Measurements from ENCODE around the gene UBTD2.
"Not testable (repeated sequence)": the region's sequence is repeated elsewhere in the genome, so short reads cannot be mapped to it uniquely, and the experiment has no call there.

UBTD2 gene, protein sequence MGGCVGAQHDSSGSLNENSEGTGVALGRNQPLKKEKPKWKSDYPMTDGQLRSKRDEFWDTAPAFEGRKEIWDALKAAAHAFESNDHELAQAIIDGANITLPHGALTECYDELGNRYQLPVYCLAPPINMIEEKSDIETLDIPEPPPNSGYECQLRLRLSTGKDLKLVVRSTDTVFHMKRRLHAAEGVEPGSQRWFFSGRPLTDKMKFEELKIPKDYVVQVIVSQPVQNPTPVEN

DNA sequence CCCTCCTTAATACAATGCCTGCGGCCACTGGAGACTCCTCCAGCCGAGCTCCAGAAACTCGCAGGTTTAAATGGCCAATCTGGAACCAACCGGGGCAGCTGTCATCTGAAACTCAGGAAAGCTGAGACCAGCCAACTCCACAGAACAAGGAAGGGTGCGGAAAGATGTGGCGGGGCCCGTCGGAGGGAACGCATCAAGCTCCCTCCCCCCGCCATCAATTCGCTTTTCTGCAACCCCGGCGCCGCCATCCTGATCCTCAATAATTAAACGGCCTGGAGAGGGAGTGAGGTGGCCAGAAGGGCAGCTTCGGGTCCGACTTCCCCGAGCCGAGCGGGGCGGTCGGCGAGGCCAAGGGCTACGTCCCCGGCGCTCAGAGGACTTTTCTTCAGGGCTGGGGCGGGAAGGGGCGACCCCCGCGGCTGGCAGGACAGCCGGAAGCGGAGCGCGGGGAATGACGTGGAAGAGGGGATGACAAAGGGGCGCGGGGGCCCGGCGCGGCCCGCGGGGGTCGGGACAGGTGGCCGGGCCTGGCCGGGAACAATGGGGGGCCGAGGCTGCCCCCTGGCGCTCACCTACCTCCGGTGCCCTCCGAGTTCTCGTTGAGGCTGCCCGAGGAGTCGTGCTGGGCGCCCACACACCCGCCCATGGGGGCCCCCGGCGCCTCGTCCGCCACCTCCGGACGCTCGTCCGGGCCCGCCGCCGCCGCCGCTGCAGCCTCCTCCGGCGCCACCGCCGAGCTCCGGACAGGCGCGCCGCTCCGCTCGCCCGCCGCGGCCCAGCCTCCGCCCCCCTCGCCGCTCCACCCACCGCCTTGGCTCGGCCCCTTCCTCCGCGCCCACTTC, at the start of gene UBTD2:
TSS of gene UBTD2 (minus strand) at position 745 of the 842 bp plus-strand sequence. CDS start at position 646, 99 bp downstream.
- peak within 1 kb of the TSS; percentile 65 for H3K4me3 ChIP-seq (ENCODE audit: low read length)
- 0 out of 2 replicates have a peak, but pooled peaks cover 1% of the 10 kb centered on the region for H3K4me1 ChIP-seq (ENCODE audit: control insufficient read depth, insufficient read depth, low read length)
- no peak for DNase-seq (ENCODE audit: low read depth, low spot score)
- no peaks in the 10 kb centered on the region for H3K9me3 ChIP-seq (ENCODE audit: control insufficient read depth, insufficient read depth, low read length)
- no peaks in the 10 kb centered on the region for H3K36me3 ChIP-seq (ENCODE audit: control insufficient read depth, insufficient read depth, low read length)
- WGBS (ENCODE audit: insufficient coverage, insufficient read length), result no CpG with 5 or more reads among the region's 87 CpGs
- H3K27ac ChIP-seq (ENCODE audit: low read length), result no peak within 1 kb of the TSS
- H3K27me3 ChIP-seq (ENCODE audit: control insufficient read depth, insufficient read depth, low read length), result no peaks in the 10 kb centered on the region

DNA sequence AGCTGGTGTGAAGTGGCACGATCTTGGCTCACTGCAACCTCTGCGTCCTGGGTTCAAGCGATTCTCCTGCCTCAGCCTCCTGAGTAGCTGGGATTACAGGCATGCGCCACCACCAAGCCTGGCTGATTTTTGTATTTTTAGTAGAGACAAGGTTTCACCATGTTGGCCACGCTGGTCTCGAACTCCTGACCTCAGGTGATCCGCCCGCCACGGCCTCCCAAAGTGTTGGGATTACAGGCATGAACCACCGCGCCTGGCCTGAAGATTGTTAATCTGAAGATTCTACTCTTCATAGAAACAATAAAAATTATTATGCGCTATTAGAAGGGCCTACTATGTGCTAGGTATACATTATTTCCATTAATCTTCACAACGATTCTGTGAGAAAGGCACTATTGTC, 43.3 kb upstream of the UBTD2 start:
- H3K27me3 ChIP-seq (ENCODE audit: control insufficient read depth, insufficient read depth, low read length); DNase-seq (ENCODE audit: low read depth, low spot score); H3K4me3 ChIP-seq (ENCODE audit: low read length); H3K36me3 ChIP-seq (ENCODE audit: control insufficient read depth, insufficient read depth, low read length); H3K27ac ChIP-seq (ENCODE audit: low read length); H3K9me3 ChIP-seq (ENCODE audit: control insufficient read depth, insufficient read depth, low read length); H3K4me1 ChIP-seq (ENCODE audit: control insufficient read depth, insufficient read depth, low read length): not testable (repeated sequence)
- WGBS (ENCODE audit: insufficient coverage, insufficient read length), result no CpG with 5 or more reads among the region's 13 CpGs

DNA sequence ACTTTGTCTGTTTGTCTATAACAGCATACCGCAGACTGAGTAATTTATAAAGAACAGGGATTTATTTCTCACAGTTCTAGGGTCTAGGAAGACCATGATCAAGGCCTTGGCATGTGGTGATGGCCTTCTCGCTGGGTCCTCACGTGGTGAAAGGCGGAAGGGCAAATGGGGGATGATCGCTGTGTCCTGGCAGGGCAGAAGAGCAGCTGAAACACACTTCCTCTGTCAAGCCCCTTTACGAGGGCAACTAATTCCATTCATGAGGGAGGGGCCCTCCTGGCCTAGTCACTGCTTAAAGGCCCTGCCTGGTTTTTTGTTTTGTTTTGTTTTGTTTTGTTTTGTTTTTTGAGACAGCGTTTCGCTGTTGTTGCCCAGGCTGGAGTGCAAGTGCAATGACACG, 41.9 kb upstream of the UBTD2 start:
- no peak for DNase-seq (ENCODE audit: low read depth, low spot score)
- Histone ChIP-seq H3K36me3 (ENCODE audit: control insufficient read depth, insufficient read depth, low read length) (no peaks in the 10 kb centered on the region), H3K4me1 (ENCODE audit: control insufficient read depth, insufficient read depth, low read length) (no peaks in the 10 kb centered on the region), H3K27me3 (ENCODE audit: control insufficient read depth, insufficient read depth, low read length) (no peaks in the 10 kb centered on the region), H3K4me3 (ENCODE audit: low read length) (no peak overlapping the region), H3K27ac (ENCODE audit: low read length) (no peak overlapping the region), H3K9me3 (ENCODE audit: control insufficient read depth, insufficient read depth, low read length) (no peaks in the 10 kb centered on the region)
- no CpG with 5 or more reads among the region's 9 CpGs for WGBS (ENCODE audit: insufficient coverage, insufficient read length)

DNA sequence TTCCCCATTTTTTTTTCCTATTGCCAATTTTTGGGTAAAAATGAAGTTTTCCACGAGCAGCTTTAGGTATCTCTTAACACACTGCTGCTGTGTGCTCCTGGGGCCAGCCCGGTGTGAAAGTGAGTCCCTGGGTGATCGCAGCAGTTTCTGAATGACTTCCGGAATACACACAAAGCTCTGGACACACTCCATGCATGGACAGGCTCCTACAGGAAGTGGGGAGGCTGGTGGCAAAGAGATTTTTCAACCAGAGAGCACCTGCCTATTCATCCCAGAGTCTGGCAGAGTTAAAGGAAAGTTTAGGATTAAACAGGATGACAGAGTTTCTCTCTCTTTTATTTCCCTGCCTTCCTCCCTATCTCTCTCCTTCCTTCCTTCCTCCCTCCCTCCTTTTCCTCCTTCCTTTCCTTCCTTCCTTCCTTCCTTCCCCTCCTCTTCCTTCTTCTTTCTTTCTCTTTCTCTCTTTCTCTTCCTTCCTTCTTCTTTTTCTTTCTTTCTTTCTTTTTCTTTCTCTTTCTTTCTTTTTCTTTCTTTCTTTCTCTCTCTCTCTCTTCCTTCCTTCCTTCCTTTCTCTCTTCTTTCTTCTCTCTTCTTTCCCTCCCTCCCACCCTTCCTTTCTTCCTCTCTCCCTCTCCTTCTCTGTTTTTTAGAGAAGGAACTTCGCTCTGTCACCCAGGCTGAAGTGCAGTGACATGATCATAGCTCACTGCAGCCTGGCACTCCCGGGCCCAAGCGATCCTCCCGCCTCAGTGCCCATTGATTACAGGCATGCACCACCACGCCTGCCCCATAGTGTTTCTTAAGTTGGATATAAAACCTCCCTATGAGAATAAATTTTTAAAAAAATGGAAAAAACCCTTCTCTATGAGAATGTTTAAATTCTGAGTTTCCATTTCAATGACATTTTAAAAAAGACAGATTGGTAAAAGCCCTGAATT, 38.7 kb upstream of the UBTD2 start:
- H3K27me3 ChIP-seq (ENCODE audit: control insufficient read depth, insufficient read depth, low read length), result no peaks in the 10 kb centered on the region
- no peaks in the 10 kb centered on the region for H3K36me3 ChIP-seq (ENCODE audit: control insufficient read depth, insufficient read depth, low read length)
- H3K4me3 ChIP-seq (ENCODE audit: low read length), result no peak overlapping the region
- WGBS (ENCODE audit: insufficient coverage, insufficient read length), result no CpG with 5 or more reads among the region's 9 CpGs
- no peaks in the 10 kb centered on the region for H3K9me3 ChIP-seq (ENCODE audit: control insufficient read depth, insufficient read depth, low read length)
- no peaks in the 10 kb centered on the region for H3K4me1 ChIP-seq (ENCODE audit: control insufficient read depth, insufficient read depth, low read length)
- H3K27ac ChIP-seq (ENCODE audit: low read length), result no peak overlapping the region
- DNase-seq (ENCODE audit: low read depth, low spot score), result no peak

DNA sequence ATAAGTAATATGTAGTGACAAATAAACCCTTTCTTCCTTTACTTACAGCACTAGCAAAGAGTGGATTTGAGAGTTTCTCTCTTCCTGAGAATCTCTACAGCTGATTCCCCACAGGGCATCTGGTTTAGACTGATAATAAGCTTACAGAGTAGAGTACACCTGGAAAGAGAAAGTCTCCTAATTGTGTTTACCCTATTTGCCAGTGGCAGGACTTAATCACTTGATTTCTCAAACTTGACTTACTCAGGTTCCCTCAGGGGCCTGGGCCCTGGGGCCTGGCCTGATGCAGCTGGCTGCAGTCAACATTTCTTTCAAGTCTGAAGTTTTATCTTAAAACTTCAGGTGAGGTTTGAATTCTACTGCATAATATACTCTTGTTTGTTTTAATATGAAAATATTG, 38.0 kb upstream of the UBTD2 start:
- H3K4me3 ChIP-seq (ENCODE audit: low read length), result no peak overlapping the region
- no peaks in the 10 kb centered on the region for H3K36me3 ChIP-seq (ENCODE audit: control insufficient read depth, insufficient read depth, low read length)
- no peaks in the 10 kb centered on the region for H3K9me3 ChIP-seq (ENCODE audit: control insufficient read depth, insufficient read depth, low read length)
- no peak overlapping the region for H3K27ac ChIP-seq (ENCODE audit: low read length)
- no peaks in the 10 kb centered on the region for H3K4me1 ChIP-seq (ENCODE audit: control insufficient read depth, insufficient read depth, low read length)
- no peaks in the 10 kb centered on the region for H3K27me3 ChIP-seq (ENCODE audit: control insufficient read depth, insufficient read depth, low read length)
- no peak for DNase-seq (ENCODE audit: low read depth, low spot score)

DNA sequence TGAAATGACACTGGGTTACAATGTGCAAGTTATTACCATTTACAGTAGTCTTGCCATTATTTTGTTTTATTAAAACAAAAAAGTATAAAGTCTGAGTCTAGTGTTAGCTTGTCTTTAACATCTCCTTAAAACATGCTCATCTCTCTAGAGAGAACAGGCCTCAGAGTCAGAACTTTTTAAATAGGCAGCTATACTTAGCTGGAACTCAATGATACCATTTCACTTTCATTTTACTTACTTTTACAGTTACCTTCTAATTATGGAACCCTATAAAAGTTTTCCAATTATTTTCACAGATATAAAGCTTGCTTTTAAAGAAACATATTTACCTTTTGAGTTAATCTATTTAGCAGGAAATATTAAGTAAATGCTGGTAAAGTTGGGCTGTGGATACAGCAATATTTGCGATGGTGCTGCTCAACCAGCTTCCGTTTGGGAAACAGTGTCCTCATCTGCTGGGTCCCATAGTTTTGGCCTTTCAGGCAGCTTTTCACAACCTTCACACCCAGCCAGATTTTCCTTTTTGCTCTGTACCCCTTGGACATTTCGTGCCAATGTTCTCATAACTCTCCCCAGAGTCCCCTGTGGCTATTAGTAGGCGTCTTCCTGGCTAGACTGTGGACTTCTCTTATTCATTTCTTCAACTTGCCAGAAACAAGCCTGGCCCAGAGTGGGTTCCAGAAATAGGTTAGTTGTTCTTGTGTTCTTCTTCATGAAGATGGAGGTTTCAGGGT, 36.3 kb upstream of the UBTD2 start:
- no peak overlapping the region for H3K4me3 ChIP-seq (ENCODE audit: low read length)
- DNase-seq (ENCODE audit: low read depth, low spot score), result no peak
- H3K27me3 ChIP-seq (ENCODE audit: control insufficient read depth, insufficient read depth, low read length), result no peaks in the 10 kb centered on the region
- no CpG with 5 or more reads among the region's 4 CpGs for WGBS (ENCODE audit: insufficient coverage, insufficient read length)
- H3K9me3 ChIP-seq (ENCODE audit: control insufficient read depth, insufficient read depth, low read length), result no peaks in the 10 kb centered on the region
- no peak overlapping the region for H3K27ac ChIP-seq (ENCODE audit: low read length)
- no peaks in the 10 kb centered on the region for H3K4me1 ChIP-seq (ENCODE audit: control insufficient read depth, insufficient read depth, low read length)
- no peaks in the 10 kb centered on the region for H3K36me3 ChIP-seq (ENCODE audit: control insufficient read depth, insufficient read depth, low read length)

DNA sequence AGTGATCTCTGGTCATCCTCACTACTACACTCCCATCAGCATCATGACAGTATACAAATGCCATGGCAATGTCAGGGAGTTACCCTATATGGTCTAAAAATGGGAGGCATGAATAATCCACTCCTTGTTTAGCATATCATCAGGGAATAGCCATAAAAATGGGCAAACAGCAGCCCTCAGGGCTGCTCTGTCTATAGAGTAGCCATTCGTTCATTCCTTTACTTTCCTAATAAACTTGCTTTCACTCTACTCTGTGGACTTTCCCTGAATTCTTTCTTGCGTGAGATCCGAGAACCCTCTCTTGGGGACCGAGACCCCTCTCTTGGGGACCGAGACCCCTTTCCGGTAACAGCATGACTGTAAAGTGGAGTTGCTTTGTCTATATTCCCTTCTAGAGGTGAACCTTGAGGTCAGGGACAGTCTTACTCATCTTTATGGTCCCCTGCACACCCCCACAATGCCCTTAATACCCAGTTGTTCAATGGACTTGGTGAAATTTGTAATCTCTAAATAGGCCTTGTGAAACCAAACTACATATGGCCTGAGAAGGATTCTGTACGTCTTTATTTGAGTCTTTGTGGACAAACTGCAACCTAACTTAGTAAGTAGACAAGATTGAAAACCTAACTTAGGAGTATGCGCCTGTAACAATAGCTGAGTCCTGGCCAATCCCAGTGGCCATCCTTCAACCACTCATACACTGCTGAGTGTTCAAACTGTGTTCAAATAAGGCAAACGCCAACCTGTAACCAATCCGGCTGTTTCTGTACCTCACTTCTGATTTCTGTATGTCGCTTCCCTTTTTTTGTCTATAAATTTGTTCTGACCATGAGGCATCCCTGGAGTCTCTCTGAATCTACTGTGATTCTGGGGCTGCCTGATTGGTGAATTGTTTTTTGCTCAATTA, 32.3 kb upstream of the UBTD2 start:
- no peaks in the 10 kb centered on the region for H3K36me3 ChIP-seq (ENCODE audit: control insufficient read depth, insufficient read depth, low read length)
- H3K27me3 ChIP-seq (ENCODE audit: control insufficient read depth, insufficient read depth, low read length), result no peaks in the 10 kb centered on the region
- WGBS (ENCODE audit: insufficient coverage, insufficient read length), result no CpG with 5 or more reads among the region's 11 CpGs
- H3K4me3 ChIP-seq (ENCODE audit: low read length), result no peak overlapping the region
- H3K9me3 ChIP-seq (ENCODE audit: control insufficient read depth, insufficient read depth, low read length), result no peaks in the 10 kb centered on the region
- H3K27ac ChIP-seq (ENCODE audit: low read length), result no peak overlapping the region
- DNase-seq (ENCODE audit: low read depth, low spot score), result no peak
- no peaks in the 10 kb centered on the region for H3K4me1 ChIP-seq (ENCODE audit: control insufficient read depth, insufficient read depth, low read length)

DNA sequence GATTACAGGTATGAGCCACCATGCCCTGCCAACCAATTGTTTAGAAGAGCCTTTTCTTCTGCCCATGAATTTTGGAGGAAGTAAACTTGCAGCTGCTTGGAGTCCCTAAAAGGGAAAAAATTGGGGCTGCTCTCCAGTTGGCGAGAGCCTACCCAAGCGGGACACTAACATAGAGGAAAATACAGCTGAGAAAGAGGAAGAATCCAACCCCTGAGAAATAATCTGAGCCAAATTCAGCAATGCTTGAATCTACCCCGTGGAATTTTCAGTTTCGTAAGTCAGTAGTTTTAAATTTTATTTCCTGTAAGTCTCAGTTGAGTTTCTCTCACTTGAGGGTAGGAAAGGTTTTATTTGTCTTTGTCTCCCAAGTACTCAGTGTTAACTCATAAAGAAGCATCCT, 30.4 kb upstream of the UBTD2 start:
- no peak for DNase-seq (ENCODE audit: low read depth, low spot score)
- Histone ChIP-seq H3K9me3 (ENCODE audit: control insufficient read depth, insufficient read depth, low read length) (no peaks in the 10 kb centered on the region), H3K4me3 (ENCODE audit: low read length) (no peak overlapping the region), H3K27ac (ENCODE audit: low read length) (no peak overlapping the region), H3K36me3 (ENCODE audit: control insufficient read depth, insufficient read depth, low read length) (no peaks in the 10 kb centered on the region), H3K4me1 (ENCODE audit: control insufficient read depth, insufficient read depth, low read length) (no peaks in the 10 kb centered on the region), H3K27me3 (ENCODE audit: control insufficient read depth, insufficient read depth, low read length) (no peaks in the 10 kb centered on the region)
- no CpG with 5 or more reads among the region's 4 CpGs for WGBS (ENCODE audit: insufficient coverage, insufficient read length)

DNA sequence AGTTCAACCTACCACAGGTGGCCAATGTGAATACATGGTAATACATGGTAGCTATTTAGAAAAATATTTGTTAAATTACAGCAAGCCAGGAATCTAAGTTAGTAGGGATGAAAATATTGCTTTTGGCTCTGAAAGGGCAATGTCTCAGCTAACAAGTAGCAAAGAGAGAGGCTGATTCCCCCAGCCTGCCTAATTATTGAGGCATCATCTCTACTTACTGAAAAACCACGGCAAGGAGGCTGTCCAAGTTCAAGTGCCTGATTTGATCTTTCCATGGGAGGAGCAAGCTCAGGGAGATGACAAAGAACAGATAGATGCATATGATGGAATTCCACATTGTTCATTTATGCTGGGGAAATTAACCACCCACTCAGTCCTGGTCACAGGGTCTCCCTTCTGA, 28.7 kb upstream of the UBTD2 start:
- Histone ChIP-seq H3K4me1 (ENCODE audit: control insufficient read depth, insufficient read depth, low read length) (no peaks in the 10 kb centered on the region), H3K36me3 (ENCODE audit: control insufficient read depth, insufficient read depth, low read length) (no peaks in the 10 kb centered on the region), H3K27me3 (ENCODE audit: control insufficient read depth, insufficient read depth, low read length) (no peaks in the 10 kb centered on the region), H3K4me3 (ENCODE audit: low read length) (no peak overlapping the region), H3K27ac (ENCODE audit: low read length) (no peak overlapping the region), H3K9me3 (ENCODE audit: control insufficient read depth, insufficient read depth, low read length) (no peaks in the 10 kb centered on the region)
- DNase-seq (ENCODE audit: low read depth, low spot score), result no peak
- no CpG with 5 or more reads among the region's 1 CpG for WGBS (ENCODE audit: insufficient coverage, insufficient read length)
